Fibroblast of lung (primary cell): ENCODE results near the gene PTPN13. TPM values are rescaled to one million over a fixed set of nuclear protein-coding genes. Genes with fewer than 3 reads are reported as not detected.

Source experiments
- DNase-seq, 2 donors: peaks; one replicate each; pipeline versions ENCODE4 v3.0.0 to v3.0.0-alpha.2; 2010; ENCODE audit warnings: low read depth in 2 of 2
- H2AFZ ChIP-seq: 2 replicates; pipeline ENCODE4 v1.5.1; 2012; ENCODE audit warnings: low read length, control low read depth, inconsistent platforms
- H3K27ac ChIP-seq: 2 replicates; pipeline ENCODE4 v1.5.1; 2011; ENCODE audit warnings: low read length, control low read depth; ENCODE audit not compliant: insufficient read depth
- H3K27me3 ChIP-seq: 2 replicates; pipeline ENCODE4 v1.5.1; 2011; ENCODE audit warnings: mild to moderate bottlenecking, low read length; ENCODE audit not compliant: control insufficient read depth, insufficient read depth
- H3K36me3 ChIP-seq: 2 replicates; pipeline ENCODE4 v1.5.1; 2011; ENCODE audit warnings: low read length; ENCODE audit not compliant: control insufficient read depth, insufficient read depth
- H3K4me1 ChIP-seq: 2 replicates; pipeline ENCODE4 v1.5.1; 2011; ENCODE audit warnings: low read length; ENCODE audit not compliant: control insufficient read depth, insufficient read depth; ENCODE audit errors: extremely low read depth
- H3K4me2 ChIP-seq: 2 replicates; pipeline ENCODE4 v1.5.1; 2011; ENCODE audit warnings: low read length, control low read depth; ENCODE audit not compliant: insufficient read depth; ENCODE audit errors: extremely low read depth
- H3K4me3 ChIP-seq, 4 experiments: fragments of 200-600 bp in 1 of 4; sonication (generic) in 1 of 4; replicated peaks in 1 of 4; 2 replicates each; pipeline ENCODE4 v1.5.1; 2011 to 2016; ENCODE audit warnings: low read length in 4 of 4, low read depth in 3 of 4, mild to moderate bottlenecking in 3 of 4, control low read depth in 2 of 4, inconsistent platforms in 1 of 4, mixed read lengths in 1 of 4; ENCODE audit not compliant: insufficient read depth in 1 of 4; ENCODE audit errors: control extremely low read depth in 1 of 4
- H3K79me2 ChIP-seq: 2 replicates; pipeline ENCODE4 v1.5.1; 2012; ENCODE audit warnings: mild to moderate bottlenecking, low read length, inconsistent platforms; ENCODE audit not compliant: control insufficient read depth, insufficient read depth
- H3K9ac ChIP-seq: 2 replicates; pipeline ENCODE4 v1.5.1; 2011; ENCODE audit warnings: mild to moderate bottlenecking, low read length, control low read depth; ENCODE audit not compliant: insufficient read depth
- H3K9me3 ChIP-seq: 2 replicates; pipeline ENCODE4 v1.5.1; 2012; ENCODE audit warnings: low read depth, low read length; ENCODE audit not compliant: control insufficient read depth, insufficient read depth
- H4K20me1 ChIP-seq: 2 replicates; pipeline ENCODE4 v1.5.1; 2011; ENCODE audit warnings: low read length; ENCODE audit not compliant: control insufficient read depth, insufficient read depth; ENCODE audit errors: extremely low read depth
- CTCF ChIP-seq, 2 donors: IDR thresholded peaks in 1 of 2; conservative IDR thresholded peaks in 1 of 2; 1 replicate in 1 of 2; 2 replicates in 1 of 2; pipeline ENCODE4 v1.5.1; 2011 to 2012; ENCODE audit warnings: low read length in 2 of 2, control low read depth in 1 of 2, inconsistent platforms in 1 of 2, low read depth in 1 of 2, mild to moderate bottlenecking in 1 of 2
- EZH2 ChIP-seq: IDR thresholded peaks from 2 replicates; pipeline ENCODE4 v1.5.1; 2012; ENCODE audit warnings: low read length, control low read depth, mild to moderate bottlenecking; ENCODE audit errors: missing control alignments
- polyA plus RNA-seq, 2 donors: library from polyadenylated mRNA; depleted of rRNA in 1 of 2; stranded (reverse) in 1 of 2; unstranded in 1 of 2; fragments of >200 nt; gene quantifications; 2 replicates each; pipeline ENCODE4 v1.2.1, GENCODE V29; 2011 to 2012; ENCODE audit warnings: missing spikeins in 1 of 2
- total RNA-seq: library from RNA; depleted of rRNA; stranded (reverse); fragments of >200 nt; gene quantifications from 2 replicates; pipeline ENCODE4 v1.2.1, GENCODE V29; 2014

PTPN13 gene
- total and polyA plus RNA-seq, 2 donors (not counting 1 experiment from before 2014, with no cell fraction given), result 16.5 to 136 TPM

GRCh38 chr4:86657382-86657781, 63.3 kb downstream of the PTPN13 start:
- H3K9me3 ChIP-seq, result no peaks in the 10 kb centered on the region
- no peak overlapping the region for H3K9ac ChIP-seq
- no peak overlapping the region for H3K27ac ChIP-seq
- TF ChIP-seq CTCF (conservative IDR thresholded peaks at IDR 0.05 in 1 of 2, IDR thresholded peaks at IDR 0.05 in 1 of 2; ENCODE audit: low read depth in 1 of 2, low read length in 2 of 2) (no peak), EZH2 (no peak)
- H3K4me1 ChIP-seq, result no peaks in the 10 kb centered on the region
- H3K27me3 ChIP-seq, result no peaks in the 10 kb centered on the region
- no peak overlapping the region for H3K4me3 ChIP-seq
- no peak for DNase-seq
- no peaks in the 10 kb centered on the region for H4K20me1 ChIP-seq
- H3K79me2 ChIP-seq, result no peaks in the 10 kb centered on the region
- no peak overlapping the region for H3K4me2 ChIP-seq
- H2AFZ ChIP-seq, result no peak overlapping the region
- no peaks in the 10 kb centered on the region for H3K36me3 ChIP-seq

GRCh38 chr4:86657910-86658309, 63.8 kb downstream of the PTPN13 start:
- H3K9ac ChIP-seq, result no peak overlapping the region
- H4K20me1 ChIP-seq, result no peaks in the 10 kb centered on the region
- no peak overlapping the region for H3K4me2 ChIP-seq
- no peaks in the 10 kb centered on the region for H3K36me3 ChIP-seq
- H3K27ac ChIP-seq, result no peak overlapping the region
- no peak for TF ChIP-seq CTCF (conservative IDR thresholded peaks at IDR 0.05 in 1 of 2, IDR thresholded peaks at IDR 0.05 in 1 of 2; ENCODE audit: low read depth in 1 of 2, low read length in 2 of 2)
- H3K9me3 ChIP-seq, result no peaks in the 10 kb centered on the region
- no peak overlapping the region for H3K4me3 ChIP-seq
- H2AFZ ChIP-seq, result no peak overlapping the region
- no peak for DNase-seq
- H3K27me3 ChIP-seq, result no peaks in the 10 kb centered on the region
- H3K4me1 ChIP-seq, result no peaks in the 10 kb centered on the region
- H3K79me2 ChIP-seq, result no peaks in the 10 kb centered on the region

GRCh38 chr4:86660401-86660800, 66.3 kb downstream of the PTPN13 start:
- Histone ChIP-seq H3K36me3 (no peaks in the 10 kb centered on the region), H3K27ac (no peak overlapping the region), H4K20me1 (no peaks in the 10 kb centered on the region), H3K4me2 (no peak overlapping the region), H2AFZ (no peak overlapping the region), H3K27me3 (no peaks in the 10 kb centered on the region), H3K4me1 (peaks cover 2% of the 10 kb centered on the region), H3K9ac (no peak overlapping the region), H3K9me3 (no peaks in the 10 kb centered on the region), H3K4me3 (no peak overlapping the region), H3K79me2 (no peaks in the 10 kb centered on the region)
- DNase-seq, result no peak
- TF ChIP-seq EZH2 (no peak), CTCF (conservative IDR thresholded peaks at IDR 0.05 in 1 of 2, IDR thresholded peaks at IDR 0.05 in 1 of 2; ENCODE audit: low read depth in 1 of 2, low read length in 2 of 2) (no peak)
